Effector memory CD4-positive, alpha-beta T cell (primary cell): ENCODE measurements around the gene TOPORS.
"Not testable (repeated sequence)": the region's sequence is repeated elsewhere in the genome, so short reads cannot be mapped to it uniquely, and the experiment has no call there.

Experiments
- DNase-seq, 3 donors: peaks; one replicate each; pipeline ENCODE4 v3.0.0-alpha.2; 2020
- H3K27ac ChIP-seq: 2 replicates; pipeline ENCODE4 v1.7.0; 2013; ENCODE audit warnings: mild to moderate bottlenecking, low read length, moderate library complexity; ENCODE audit not compliant: insufficient read depth, poor library complexity, severe bottlenecking
- H3K27me3 ChIP-seq: replicated peaks from 2 replicates; pipeline ENCODE4 v1.7.0; 2013; ENCODE audit warnings: mild to moderate bottlenecking, low read length; ENCODE audit not compliant: insufficient read depth, control insufficient read depth, poor library complexity, severe bottlenecking
- H3K36me3 ChIP-seq: 2 replicates; pipeline ENCODE4 v1.7.0; 2013; ENCODE audit warnings: mild to moderate bottlenecking, low read length, moderate library complexity; ENCODE audit not compliant: control insufficient read depth, insufficient read depth
- H3K4me1 ChIP-seq: 2 replicates; pipeline ENCODE4 v1.7.0; 2013; ENCODE audit warnings: low read length, mild to moderate bottlenecking; ENCODE audit not compliant: control insufficient read depth, insufficient read depth, poor library complexity, severe bottlenecking
- H3K4me3 ChIP-seq: 2 replicates; pipeline ENCODE4 v1.7.0; 2013; ENCODE audit warnings: low read length, low read depth, mild to moderate bottlenecking; ENCODE audit not compliant: insufficient read depth, poor library complexity, severe bottlenecking
- H3K9me3 ChIP-seq: 2 replicates; pipeline ENCODE4 v1.7.0; 2013; ENCODE audit warnings: mild to moderate bottlenecking, low read length, moderate library complexity; ENCODE audit not compliant: control insufficient read depth

TOPORS gene

GRCh38 chr9:32545884-32546283 is 6.5 kb downstream of the TOPORS start:
- no peak for DNase-seq
- Histone ChIP-seq H3K9me3 (no peaks in the 10 kb centered on the region), H3K27me3 (no peaks in the 10 kb centered on the region), H3K36me3 (peaks cover 19% of the 10 kb centered on the region), H3K4me3 (no peak overlapping the region), H3K27ac (no peak overlapping the region), H3K4me1 (peaks cover 6% of the 10 kb centered on the region)

- H3K9me3 ChIP-seq, result no peaks in the 10 kb centered on the region
Measured at GRCh38 chr9:32543047-32543446, 9.3 kb downstream of the TOPORS start.

GRCh38 chr9:32533816-32534215 is 18.6 kb downstream of the TOPORS start:
- DNase-seq, result no peak
- no peaks in the 10 kb centered on the region for H3K4me1 ChIP-seq
- H3K9me3 ChIP-seq, result no peaks in the 10 kb centered on the region
- H3K4me3 ChIP-seq, result no peak overlapping the region
- no peaks in the 10 kb centered on the region for H3K36me3 ChIP-seq
- H3K27ac ChIP-seq, result no peak overlapping the region
- H3K27me3 ChIP-seq, result no peaks in the 10 kb centered on the region

More at GRCh38 chr9:32543047-32543446, 9.3 kb downstream of the TOPORS start:
- H3K27me3 ChIP-seq, result no peaks in the 10 kb centered on the region
- no peak overlapping the region for H3K4me3 ChIP-seq
- DNase-seq, result no peak
- no peak overlapping the region for H3K27ac ChIP-seq
- H3K4me1 ChIP-seq, result no peaks in the 10 kb centered on the region
- peaks cover 19% of the 10 kb centered on the region for H3K36me3 ChIP-seq

GRCh38 chr9:32533336-32533735 is 19.1 kb downstream of the TOPORS start:
- no peaks in the 10 kb centered on the region for H3K9me3 ChIP-seq
- DNase-seq, result no peak
- no peaks in the 10 kb centered on the region for H3K36me3 ChIP-seq
- no peaks in the 10 kb centered on the region for H3K27me3 ChIP-seq
- H3K27ac ChIP-seq, result no peak overlapping the region
- no peaks in the 10 kb centered on the region for H3K4me1 ChIP-seq
- H3K4me3 ChIP-seq, result no peak overlapping the region

- no peak for DNase-seq
- no peaks in the 10 kb centered on the region for H3K9me3 ChIP-seq
- peak overlapping the region; percentile 83 for H3K27ac ChIP-seq
- H3K27me3 ChIP-seq, result no peaks in the 10 kb centered on the region
- H3K4me1 ChIP-seq, result peaks cover 10% of the 10 kb centered on the region
- H3K36me3 ChIP-seq, result no peaks in the 10 kb centered on the region
- H3K4me3 ChIP-seq, result peak overlapping the region; percentile 88
Measured at GRCh38 chr9:32526707-32527048, 25.7 kb downstream of the TOPORS start.

GRCh38 chr9:32526041-32526706 is 26.2 kb downstream of the TOPORS start, which contains the start of gene RIGI:
TSS of gene RIGI (minus strand) at chr9:32526196. CDS start at chr9:32526166, 30 bp downstream.
- DNase-seq, result peak; percentile 79 to 90 (median 88)
- peak within 1 kb of the TSS; percentile 83 for H3K27ac ChIP-seq
- H3K4me1 ChIP-seq, result peaks cover 10% of the 10 kb centered on the region
- H3K9me3 ChIP-seq, result no peaks in the 10 kb centered on the region
- no peaks in the 10 kb centered on the region for H3K27me3 ChIP-seq
- peak within 1 kb of the TSS; percentile 88 for H3K4me3 ChIP-seq
- no peaks in the 10 kb centered on the region for H3K36me3 ChIP-seq

GRCh38 chr9:32525709-32526030 is 26.7 kb downstream of the TOPORS start:
- Histone ChIP-seq H3K9me3 (no peaks in the 10 kb centered on the region), H3K4me1 (peaks cover 10% of the 10 kb centered on the region), H3K27ac (peak overlapping the region; percentile 83), H3K36me3 (no peaks in the 10 kb centered on the region), H3K4me3 (peak overlapping the region; percentile 88), H3K27me3 (no peaks in the 10 kb centered on the region)
- DNase-seq, result no peak

GRCh38 chr9:32524892-32525708 is 27.3 kb downstream of the TOPORS start:
- Histone ChIP-seq H3K4me1 (peaks cover 10% of the 10 kb centered on the region), H3K27ac (peak overlapping the region; percentile 83), H3K4me3 (peak overlapping the region; percentile 88), H3K9me3 (no peaks in the 10 kb centered on the region), H3K36me3 (no peaks in the 10 kb centered on the region), H3K27me3 (no peaks in the 10 kb centered on the region)
- no peak for DNase-seq

GRCh38 chr9:32524558-32524891 is 27.9 kb downstream of the TOPORS start:
- H3K27ac ChIP-seq, H3K4me1 ChIP-seq, H3K36me3 ChIP-seq, DNase-seq, H3K27me3 ChIP-seq, H3K9me3 ChIP-seq: not testable (repeated sequence)
- peak overlapping the region; percentile 88 for H3K4me3 ChIP-seq

GRCh38 chr9:32523910-32524309 is 28.5 kb downstream of the TOPORS start:
- H3K4me1 ChIP-seq, result peaks cover 10% of the 10 kb centered on the region
- no peak overlapping the region for H3K27ac ChIP-seq
- H3K4me3 ChIP-seq, result no peak overlapping the region
- DNase-seq, result no peak
- H3K27me3 ChIP-seq, result no peaks in the 10 kb centered on the region
- H3K36me3 ChIP-seq, result no peaks in the 10 kb centered on the region
- H3K9me3 ChIP-seq, result no peaks in the 10 kb centered on the region
